Caco-2 (cell line): ENCODE results near the gene ADGRA1. TPM values are rescaled to one million over a fixed set of nuclear protein-coding genes. Genes with fewer than 3 reads are reported as not detected.

Experiments used
- BruUV-seq: library from RNA; stranded (reverse); fragments of 400-500 nt; replicated peaks from 2 replicates; lab custom pipeline; 2021; lab: Mats Ljungman, UMichigan
- CTCF ChIA-PET: fragments of 300-600 bp; sonication (Branson Sonifier 250); formaldehyde crosslinking; loops from one replicate; lab custom pipeline; 2022; ENCODE audit warnings: antibody characterized with exemption; lab: Charles Lee
- POLR2A ChIA-PET: fragments of 300-600 bp; sonication (Branson Sonifier 250); formaldehyde crosslinking; loops from one replicate; lab custom pipeline; 2022; ENCODE audit warnings: antibody characterized with exemption; lab: Charles Lee
- DNase-seq, 2 experiments: peaks; one replicate each; pipeline versions ENCODE4 v3.0.0 to v3.0.0-alpha.2; 2020 to 2022
- H3K27me3 ChIP-seq: replicated peaks from 2 replicates; pipeline ENCODE4 v1.6.0; 2011; ENCODE audit warnings: low read length; ENCODE audit not compliant: control insufficient read depth, insufficient read depth
- H3K36me3 ChIP-seq: 2 replicates; pipeline ENCODE4 v1.5.1; 2011; ENCODE audit warnings: low read length; ENCODE audit not compliant: control insufficient read depth, insufficient read depth
- H3K4me1 ChIP-seq: fragments of 250-450 bp; sonication (Bioruptor Pico); 2 replicates; pipeline ENCODE4 v1.5.1; 2020; ENCODE audit warnings: mild to moderate bottlenecking
- H3K4me3 ChIP-seq: 2 replicates; pipeline ENCODE4 v1.5.1; 2011; ENCODE audit warnings: low read depth, mild to moderate bottlenecking, control low read depth, low read length
- H3K9me3 ChIP-seq: fragments of 250-450 bp; sonication (Bioruptor Pico); 2 replicates; pipeline ENCODE4 v1.5.1; 2020; ENCODE audit warnings: mild to moderate bottlenecking, moderate library complexity
- H3K27ac Mint-ChIP-seq: one replicate; pipeline ENCODE4 v1.8.0; 2022; ENCODE audit warnings: mixed read lengths; ENCODE audit not compliant: unreplicated experiment
- H3K27me3 Mint-ChIP-seq: one replicate; pipeline ENCODE4 v1.8.0; 2022; ENCODE audit warnings: mixed read lengths; ENCODE audit not compliant: insufficient read depth, unreplicated experiment
- H3K36me3 Mint-ChIP-seq: one replicate; pipeline ENCODE4 v1.8.0; 2022; ENCODE audit warnings: mild to moderate bottlenecking, mixed read lengths; ENCODE audit not compliant: insufficient read depth, unreplicated experiment
- H3K4me1 Mint-ChIP-seq: one replicate; pipeline ENCODE4 v1.8.0; 2022; ENCODE audit warnings: low read depth, mixed read lengths; ENCODE audit not compliant: unreplicated experiment
- H3K4me3 Mint-ChIP-seq: one replicate; pipeline ENCODE4 v1.8.0; 2022; ENCODE audit warnings: mild to moderate bottlenecking, moderate library complexity, mixed read lengths; ENCODE audit not compliant: unreplicated experiment
- H3K9me3 Mint-ChIP-seq: one replicate; pipeline ENCODE4 v1.8.0; 2022; ENCODE audit warnings: mixed read lengths; ENCODE audit not compliant: unreplicated experiment
- CTCF ChIP-seq, 2 experiments: fragments of 200-600 bp in 1 of 2; IDR thresholded peaks; 1 replicate in 1 of 2; 2 replicates in 1 of 2; pipeline versions ENCODE4 v1.5.1 to v1.8.0; 2011 to 2022; ENCODE audit warnings: antibody characterized with exemption in 1 of 2, control low read depth in 1 of 2, inconsistent platforms in 1 of 2, low read depth in 1 of 2, low read length in 1 of 2, mild to moderate bottlenecking in 1 of 2, moderate library complexity in 1 of 2; ENCODE audit not compliant: insufficient read depth in 1 of 2, severe bottlenecking in 1 of 2, unreplicated experiment in 1 of 2
- intact Hi-C: fragments of 100-400 bp; cut with micrococcal nuclease; formaldehyde crosslinking; loops from one replicate; pipeline ENCODE4 v1.10.0; 2022; ENCODE audit not compliant: unreplicated experiment
- total RNA-seq: library from RNA; stranded (reverse); gene quantifications from 2 replicates; pipeline ENCODE4 v1.2.3, GENCODE V29; 2022

The ADGRA1 gene
- total RNA-seq, 1 experiment from 2014 or later, result not detected

- Mint-ChIP-seq H3K4me1 (no peaks in the 10 kb centered on the region), H3K4me3 (no peak overlapping the region), H3K27ac (no peak overlapping the region), H3K9me3 (no peaks in the 10 kb centered on the region), H3K27me3 (peaks cover 28% of the 10 kb centered on the region), H3K36me3 (no peaks in the 10 kb centered on the region)
- Histone ChIP-seq H3K9me3 (no peaks in the 10 kb centered on the region), H3K36me3 (no peaks in the 10 kb centered on the region), H3K4me3 (no peak overlapping the region), H3K27me3 (peaks cover 5% of the 10 kb centered on the region), H3K4me1 (peaks cover 14% of the 10 kb centered on the region; the same call in 1 of the 2 replicates)
- no TSS peak for BruUV-seq
- ChIA-PET POLR2A (no interaction called here), CTCF (interaction anchor here (0.6 kb wide), 1 partner anchor 15 kb away, joined by 5 read pairs; no protein-coding TSS in a partner anchor)
- DNase-seq, result no peak
- intact Hi-C loops, result no loop called here
- TF ChIP-seq CTCF (IDR thresholded peaks at IDR 0.05; ENCODE audit: insufficient read depth in 1 of 2, low read depth in 1 of 2, low read length in 1 of 2, severe bottlenecking in 1 of 2, unreplicated experiment in 1 of 2), result no peak
Measured at GRCh38 chr10:133084491-133084890, 3.2 kb upstream of the ADGRA1 start.

DNA sequence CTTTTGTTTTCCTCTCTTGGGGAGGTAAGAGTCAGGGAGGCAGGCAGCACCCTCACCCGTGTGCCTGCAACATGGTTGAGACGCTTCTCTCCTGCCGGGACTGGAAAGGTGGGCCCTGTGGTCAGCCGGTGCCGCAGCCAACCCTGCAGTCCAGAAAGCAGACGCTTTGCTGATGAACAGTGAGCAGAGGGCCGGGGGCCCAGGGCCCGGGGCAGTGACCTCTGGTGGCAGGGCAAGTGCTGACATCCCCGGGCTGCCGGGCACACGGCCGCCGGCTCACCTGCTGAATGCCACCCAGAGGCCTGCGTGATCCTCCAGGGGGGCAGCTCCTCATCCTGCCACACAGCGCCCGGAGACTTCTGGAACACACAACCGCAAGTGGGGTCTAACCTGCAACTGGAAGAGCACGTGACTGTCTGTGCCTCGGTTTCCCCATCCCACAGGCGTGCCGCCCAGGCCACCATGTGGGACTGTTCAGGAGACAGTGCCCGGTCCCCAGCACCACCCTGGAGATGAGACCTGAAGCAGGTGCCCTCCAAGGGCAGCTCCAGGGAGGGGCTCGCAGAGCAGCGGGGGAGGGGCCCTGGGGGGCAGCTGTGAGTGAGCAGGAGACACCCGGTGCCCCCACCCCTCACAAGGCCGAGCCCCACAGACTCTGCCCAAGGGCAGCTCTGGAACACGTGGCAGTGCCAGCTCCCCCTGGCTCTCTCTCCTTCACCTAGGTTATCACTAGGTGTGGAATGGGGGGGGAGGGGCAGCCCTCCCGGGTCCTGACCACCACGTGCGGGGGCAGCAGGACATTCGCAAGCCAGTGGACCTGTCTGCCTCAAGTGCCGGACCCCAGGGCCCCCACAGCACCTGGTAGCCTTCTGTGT, 2.2 kb upstream of the ADGRA1 start:
- peaks cover 32% of the 10 kb centered on the region for H3K27me3 Mint-ChIP-seq
- ChIA-PET CTCF (interaction anchor here (0.6 kb wide), 1 partner anchor 14 kb away, joined by 5 read pairs; no protein-coding TSS in a partner anchor), POLR2A (no interaction called here)
- H3K27ac Mint-ChIP-seq, result no peak overlapping the region
- peaks cover 14% of the 10 kb centered on the region; the same call in 1 of the 2 replicates for H3K4me1 ChIP-seq
- intact Hi-C loops, result no loop called here
- TF ChIP-seq CTCF (IDR thresholded peaks at IDR 0.05; ENCODE audit: insufficient read depth in 1 of 2, low read depth in 1 of 2, low read length in 1 of 2, severe bottlenecking in 1 of 2, unreplicated experiment in 1 of 2), result no peak
- no peaks in the 10 kb centered on the region for H3K9me3 ChIP-seq
- no peaks in the 10 kb centered on the region for H3K9me3 Mint-ChIP-seq
- H3K4me1 Mint-ChIP-seq, result no peaks in the 10 kb centered on the region
- no peak for DNase-seq
- H3K4me3 ChIP-seq, result no peak overlapping the region
- H3K36me3 Mint-ChIP-seq, result no peaks in the 10 kb centered on the region
- H3K36me3 ChIP-seq, result no peaks in the 10 kb centered on the region
- no peak overlapping the region for H3K4me3 Mint-ChIP-seq
- BruUV-seq, result no TSS peak
- H3K27me3 ChIP-seq, result peaks cover 8% of the 10 kb centered on the region

DNA sequence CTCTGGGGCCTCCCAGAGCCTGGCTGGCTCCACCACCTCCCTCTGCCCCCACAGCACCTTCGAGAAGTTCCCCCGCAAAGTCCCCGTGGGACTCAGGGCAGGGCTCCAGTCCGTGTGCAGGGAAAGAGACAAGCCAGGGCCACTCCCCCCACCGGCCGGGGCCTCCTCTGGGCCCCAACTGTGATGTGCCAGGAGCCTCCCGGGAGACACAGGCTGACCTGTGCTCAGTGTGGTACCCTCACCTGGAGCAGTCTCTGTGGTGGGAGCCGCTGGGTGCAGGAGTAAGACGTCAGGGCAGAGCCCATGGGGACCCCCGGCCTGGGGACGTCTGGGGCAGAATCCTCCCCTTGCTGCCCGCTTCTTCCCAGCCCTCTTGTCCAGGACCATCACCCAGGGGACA, 1.5 kb upstream of the ADGRA1 start:
- intact Hi-C loops, result no loop called here
- CTCF ChIA-PET, result no interaction called here
- peaks cover 35% of the 10 kb centered on the region for H3K27me3 Mint-ChIP-seq

More for the DNA sequence above, 1.5 kb upstream of the ADGRA1 start:
- BruUV-seq, result no TSS peak
- Histone ChIP-seq H3K9me3 (no peaks in the 10 kb centered on the region), H3K4me1 (peaks cover 14% of the 10 kb centered on the region; the same call in 1 of the 2 replicates), H3K36me3 (no peaks in the 10 kb centered on the region), H3K27me3 (peaks cover 8% of the 10 kb centered on the region), H3K4me3 (no peak overlapping the region)
- POLR2A ChIA-PET, result no interaction called here
- Mint-ChIP-seq H3K4me1 (no peaks in the 10 kb centered on the region), H3K36me3 (no peaks in the 10 kb centered on the region), H3K9me3 (no peaks in the 10 kb centered on the region), H3K27ac (no peak overlapping the region), H3K4me3 (no peak overlapping the region)
- TF ChIP-seq CTCF (IDR thresholded peaks at IDR 0.05; ENCODE audit: insufficient read depth in 1 of 2, low read depth in 1 of 2, low read length in 1 of 2, severe bottlenecking in 1 of 2, unreplicated experiment in 1 of 2), result no peak
- DNase-seq, result no peak
